GM19025 (cell line): ENCODE data around the gene OR51V1.
"Not testable (repeated sequence)": the region's sequence is repeated elsewhere in the genome, so short reads cannot be mapped to it uniquely, and the experiment has no call there.

Source experiments
- ATAC-seq: cut with Tn5 transposase; IDR thresholded peaks from one replicate; pipeline ENCODE4 v1.9.1; 2021; ENCODE audit warnings: mild to moderate bottlenecking, low read depth, moderate library complexity; ENCODE audit not compliant: unreplicated experiment

Gene OR51V1

GRCh38 chr11:5200582-5200981 is at the start of gene OR51V1:
Gene OR51V1 (minus strand): TSS chr11:5200682. CDS start chr11:5200682, 0 bp downstream.
- no peak for ATAC-seq

GRCh38 chr11:5249807-5250396 is 49.4 kb upstream of the OR51V1 start, which contains the start of gene HBG1:
Gene HBG1 (minus strand): TSS chr11:5249857. CDS start chr11:5249804, 53 bp downstream.
- ATAC-seq, result not testable (repeated sequence)

GRCh38 chr11:5248498-5248897 is 48.0 kb upstream of the OR51V1 start:
- ATAC-seq, result not testable (repeated sequence)

GRCh38 chr11:5247472-5248192 is 47.1 kb upstream of the OR51V1 start:
- no peak for ATAC-seq

- no peak for ATAC-seq
Measured at GRCh38 chr11:5246772-5247471, 46.4 kb upstream of the OR51V1 start.

- ATAC-seq, result no peak
Measured at GRCh38 chr11:5245155-5245554, 44.7 kb upstream of the OR51V1 start.

- no peak for ATAC-seq
Measured at GRCh38 chr11:5243816-5244180, 43.3 kb upstream of the OR51V1 start.

GRCh38 chr11:5242933-5243815 is 42.7 kb upstream of the OR51V1 start:
- ATAC-seq, result no peak

- ATAC-seq, result no peak
Measured at GRCh38 chr11:5242208-5242607, 41.7 kb upstream of the OR51V1 start.

GRCh38 chr11:5241458-5241857 is 41.0 kb upstream of the OR51V1 start:
- ATAC-seq, result no peak

- no peak for ATAC-seq
Measured at GRCh38 chr11:5240458-5240857, 40.0 kb upstream of the OR51V1 start.

GRCh38 chr11:5240056-5240455 is 39.6 kb upstream of the OR51V1 start:
- ATAC-seq, result no peak

GRCh38 chr11:5239046-5239445 is 38.6 kb upstream of the OR51V1 start:
- ATAC-seq, result no peak

GRCh38 chr11:5238486-5238885 is 38.0 kb upstream of the OR51V1 start:
- no peak for ATAC-seq

GRCh38 chr11:5237420-5237819 is 36.9 kb upstream of the OR51V1 start:
- ATAC-seq, result no peak

GRCh38 chr11:5235364-5236095 is 35.0 kb upstream of the OR51V1 start:
- no peak for ATAC-seq

GRCh38 chr11:5234381-5234834 is 33.9 kb upstream of the OR51V1 start, which contains the start of gene HBD:
Gene HBD (minus strand): TSS chr11:5234483. CDS start chr11:5234433, 50 bp downstream.
- ATAC-seq, result no peak

GRCh38 chr11:5233307-5233706 is 32.8 kb upstream of the OR51V1 start:
- ATAC-seq, result no peak

GRCh38 chr11:5232821-5233220 is 32.3 kb upstream of the OR51V1 start:
- no peak for ATAC-seq

GRCh38 chr11:5232176-5232575 is 31.7 kb upstream of the OR51V1 start:
- no peak for ATAC-seq
